H9 (cell line): Measurements from ENCODE around the gene CYTIP. TPM values are rescaled to one million over a fixed set of nuclear protein-coding genes. Genes with fewer than 3 reads are reported as not detected.

Experiments
- DNase-seq: peaks from one replicate; pipeline ENCODE4 v3.0.0-alpha.2; 2017
- H2AFZ ChIP-seq: one replicate; pipeline ENCODE4 v1.6.1; 2013; ENCODE audit warnings: mild to moderate bottlenecking, low read length, control low read depth, moderate library complexity
- H2AK5ac ChIP-seq: 2 replicates; pipeline ENCODE4 v1.6.1; 2013; ENCODE audit warnings: low read length, control low read depth, mixed read lengths; ENCODE audit not compliant: insufficient read length
- H2BK120ac ChIP-seq: one replicate; pipeline ENCODE4 v1.6.1; 2013; ENCODE audit warnings: low read depth, mild to moderate bottlenecking, low read length, control low read depth, inconsistent platforms; ENCODE audit not compliant: poor library complexity, severe bottlenecking
- H2BK12ac ChIP-seq: 2 replicates; pipeline ENCODE4 v1.6.1; 2013; ENCODE audit warnings: low read length, control low read depth, mixed read lengths, low read depth; ENCODE audit not compliant: insufficient read length
- H2BK15ac ChIP-seq: 2 replicates; pipeline ENCODE4 v1.6.1; 2013; ENCODE audit warnings: low read depth, low read length, control low read depth
- H2BK20ac ChIP-seq: one replicate; pipeline ENCODE4 v1.6.1; 2013; ENCODE audit warnings: low read depth, mild to moderate bottlenecking, low read length, control low read depth, inconsistent platforms; ENCODE audit not compliant: poor library complexity, severe bottlenecking
- H2BK5ac ChIP-seq: 2 replicates; pipeline ENCODE4 v1.6.1; 2013; ENCODE audit warnings: low read length, control low read depth, mixed read lengths; ENCODE audit not compliant: insufficient read length
- H3K14ac ChIP-seq: 2 replicates; pipeline ENCODE4 v1.6.1; 2013; ENCODE audit warnings: low read length, control low read depth; ENCODE audit not compliant: insufficient read depth
- H3K18ac ChIP-seq: 2 replicates; pipeline ENCODE4 v1.6.1; 2013; ENCODE audit warnings: low read depth, mild to moderate bottlenecking, mixed read lengths, low read length, control low read depth; ENCODE audit not compliant: insufficient read length
- H3K23ac ChIP-seq: 2 replicates; pipeline ENCODE4 v1.6.1; 2013; ENCODE audit warnings: low read length, control low read depth, mixed read lengths, low read depth; ENCODE audit not compliant: insufficient read length
- H3K23me2 ChIP-seq: 2 replicates; pipeline ENCODE4 v1.6.1; 2013; ENCODE audit warnings: low read depth, mild to moderate bottlenecking, mixed read lengths, low read length, control low read depth; ENCODE audit not compliant: insufficient read length, poor library complexity, severe bottlenecking
- H3K27ac ChIP-seq: 2 replicates; pipeline ENCODE4 v1.5.1; 2013; ENCODE audit warnings: low read length, control low read depth, mixed read lengths, low read depth; ENCODE audit not compliant: insufficient read length
- H3K27me3 ChIP-seq: 2 replicates; pipeline ENCODE4 v1.6.1; 2013; ENCODE audit warnings: low read length, control low read depth, inconsistent platforms; ENCODE audit not compliant: insufficient read depth
- H3K4ac ChIP-seq: 2 replicates; pipeline ENCODE4 v1.6.1; 2013; ENCODE audit warnings: low read depth, mild to moderate bottlenecking, control low read depth, inconsistent platforms, low read length, moderate library complexity
- H3K4me1 ChIP-seq: 2 replicates; pipeline ENCODE4 v1.6.1; 2013; ENCODE audit warnings: low read length, control low read depth, inconsistent platforms; ENCODE audit not compliant: insufficient read depth
- H3K4me2 ChIP-seq: 2 replicates; pipeline ENCODE4 v1.6.1; 2013; ENCODE audit warnings: low read length, control low read depth, mixed read lengths; ENCODE audit not compliant: insufficient read length, insufficient read depth
- H3K56ac ChIP-seq: 2 replicates; pipeline ENCODE4 v1.6.1; 2013; ENCODE audit warnings: low read depth, mild to moderate bottlenecking, mixed read lengths, low read length, control low read depth; ENCODE audit not compliant: insufficient read length
- H3K79me1 ChIP-seq: 2 replicates; pipeline ENCODE4 v1.6.1; 2013; ENCODE audit warnings: low read depth, mild to moderate bottlenecking, moderate library complexity, low read length, control low read depth, inconsistent platforms; ENCODE audit not compliant: insufficient read depth, poor library complexity, severe bottlenecking
- H3K79me2 ChIP-seq: 2 replicates; pipeline ENCODE4 v1.6.1; 2013; ENCODE audit warnings: low read length, control low read depth, inconsistent platforms; ENCODE audit not compliant: insufficient read depth
- H3K9ac ChIP-seq: 2 replicates; pipeline ENCODE4 v1.6.1; 2013; ENCODE audit warnings: low read length, control low read depth, mixed read lengths; ENCODE audit not compliant: insufficient read length; ENCODE audit errors: extremely low read depth
- H3K9me3 ChIP-seq: one replicate; pipeline ENCODE4 v1.6.1; 2013; ENCODE audit warnings: low read depth, low read length, inconsistent platforms; ENCODE audit not compliant: control insufficient read depth
- H3T11ph ChIP-seq: one replicate; pipeline ENCODE4 v1.6.1; 2013; ENCODE audit warnings: mild to moderate bottlenecking, low read length, control low read depth, inconsistent platforms
- H4K20me1 ChIP-seq: one replicate; pipeline ENCODE4 v1.6.1; 2013; ENCODE audit not compliant: control insufficient read depth, insufficient read length, insufficient read depth
- H4K5ac ChIP-seq: 2 replicates; pipeline ENCODE4 v1.6.1; 2013; ENCODE audit warnings: low read depth, mild to moderate bottlenecking, mixed read lengths, low read length, control low read depth; ENCODE audit not compliant: insufficient read length
- H4K8ac ChIP-seq: replicated peaks from 2 replicates; pipeline ENCODE4 v1.6.1; 2013; ENCODE audit warnings: low read length, control low read depth, mixed read lengths, low read depth; ENCODE audit not compliant: insufficient read length
- H4K91ac ChIP-seq: 2 replicates; pipeline ENCODE4 v1.6.1; 2013; ENCODE audit warnings: low read depth, mild to moderate bottlenecking, moderate library complexity, mixed read lengths, low read length, control low read depth; ENCODE audit not compliant: insufficient read length
- H3K27ac Mint-ChIP-seq, 3 experiments: 2 replicates in 2 of 3; 3 replicates in 1 of 3; pipeline ENCODE4 v1.8.0; 2020 to 2021; ENCODE audit warnings: mixed read lengths in 3 of 3, mild to moderate bottlenecking in 1 of 3, moderate library complexity in 1 of 3
- H3K27me3 Mint-ChIP-seq: 2 replicates; pipeline ENCODE4 v1.8.0; 2021; ENCODE audit warnings: low read depth, mild to moderate bottlenecking, moderate library complexity, mixed read lengths
- H3K36me3 Mint-ChIP-seq, 3 experiments: 2 replicates in 2 of 3; 3 replicates in 1 of 3; pipeline ENCODE4 v1.8.0; 2020 to 2021; ENCODE audit warnings: low read depth in 3 of 3, mixed read lengths in 3 of 3; ENCODE audit not compliant: insufficient read depth in 1 of 3
- H3K4me1 Mint-ChIP-seq, 2 experiments: 2 replicates each; pipeline ENCODE4 v1.8.0; 2020; ENCODE audit warnings: mixed read lengths in 2 of 2
- H3K4me3 Mint-ChIP-seq, 2 experiments: 2 replicates in 1 of 2; 3 replicates in 1 of 2; pipeline ENCODE4 v1.8.0; 2020 to 2021; ENCODE audit warnings: mild to moderate bottlenecking in 2 of 2, mixed read lengths in 2 of 2, moderate library complexity in 1 of 2
- H3K9me3 Mint-ChIP-seq, 2 experiments: 2 replicates in 1 of 2; 3 replicates in 1 of 2; pipeline ENCODE4 v1.8.0; 2020; ENCODE audit warnings: mild to moderate bottlenecking in 2 of 2, mixed read lengths in 2 of 2, moderate library complexity in 1 of 2
- WGBS: extraction: QIAGEN DNeasy Blood & Tissue Kit; methylation state at CpG from one replicate; pipeline ENCODE4 v1.1.7; 2013; ENCODE audit warnings: missing lambda C conversion rate, low lambda C conversion rate, mixed read lengths; ENCODE audit not compliant: insufficient read length; ENCODE audit errors: extremely low coverage; 5-methylcytosine and 5-hydroxymethylcytosine counted together
- total RNA-seq: library from RNA; stranded (reverse); gene quantifications from 2 replicates; pipeline ENCODE4 v1.2.1, GENCODE V29; 2021
- TF ChIP-seq, protein P1 (sequence below): fragments of 200-600 bp; sonication (generic); conservative IDR thresholded peaks from 3 replicates; pipeline ENCODE4 v1.8.0; 2021; ENCODE audit warnings: antibody characterized with exemption, mild to moderate bottlenecking

Gene CYTIP
- total RNA-seq, 1 experiment from 2014 or later: 0.28 TPM

- Histone ChIP-seq H4K8ac (no peak overlapping the region), H3K23ac (no peak overlapping the region), H2BK120ac (no peak overlapping the region), H2BK5ac (no peak overlapping the region), H3T11ph (no peak overlapping the region), H3K18ac (no peak overlapping the region), H3K79me2 (no peaks in the 10 kb centered on the region), H3K4ac (no peak overlapping the region), H2BK12ac (no peak overlapping the region), H2AK5ac (no peak overlapping the region), H3K4me1 (no peaks in the 10 kb centered on the region), H3K14ac (no peak overlapping the region), H2AFZ (no peak overlapping the region), H3K23me2 (no peaks in the 10 kb centered on the region), H3K4me2 (no peak overlapping the region), H2BK15ac (no peak overlapping the region), H4K20me1 (no peaks in the 10 kb centered on the region), H2BK20ac (no peak overlapping the region), H3K27ac (no peak overlapping the region), H4K5ac (no peak overlapping the region), H3K27me3 (no peaks in the 10 kb centered on the region), H3K56ac (no peak overlapping the region), H3K9me3 (no peaks in the 10 kb centered on the region), H3K9ac (no peak overlapping the region), H4K91ac (no peak overlapping the region), H3K79me1 (no peaks in the 10 kb centered on the region)
- no peaks in the 10 kb centered on the region for H3K9me3 Mint-ChIP-seq
- H3K27ac Mint-ChIP-seq: no peak overlapping the region
- H3K4me3 Mint-ChIP-seq: no peak overlapping the region
- WGBS: no CpG with 5 or more reads among the region's 4 CpGs
- TF ChIP-seq, protein P1, sequence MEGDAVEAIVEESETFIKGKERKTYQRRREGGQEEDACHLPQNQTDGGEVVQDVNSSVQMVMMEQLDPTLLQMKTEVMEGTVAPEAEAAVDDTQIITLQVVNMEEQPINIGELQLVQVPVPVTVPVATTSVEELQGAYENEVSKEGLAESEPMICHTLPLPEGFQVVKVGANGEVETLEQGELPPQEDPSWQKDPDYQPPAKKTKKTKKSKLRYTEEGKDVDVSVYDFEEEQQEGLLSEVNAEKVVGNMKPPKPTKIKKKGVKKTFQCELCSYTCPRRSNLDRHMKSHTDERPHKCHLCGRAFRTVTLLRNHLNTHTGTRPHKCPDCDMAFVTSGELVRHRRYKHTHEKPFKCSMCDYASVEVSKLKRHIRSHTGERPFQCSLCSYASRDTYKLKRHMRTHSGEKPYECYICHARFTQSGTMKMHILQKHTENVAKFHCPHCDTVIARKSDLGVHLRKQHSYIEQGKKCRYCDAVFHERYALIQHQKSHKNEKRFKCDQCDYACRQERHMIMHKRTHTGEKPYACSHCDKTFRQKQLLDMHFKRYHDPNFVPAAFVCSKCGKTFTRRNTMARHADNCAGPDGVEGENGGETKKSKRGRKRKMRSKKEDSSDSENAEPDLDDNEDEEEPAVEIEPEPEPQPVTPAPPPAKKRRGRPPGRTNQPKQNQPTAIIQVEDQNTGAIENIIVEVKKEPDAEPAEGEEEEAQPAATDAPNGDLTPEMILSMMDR: no peak
- DNase-seq: no peak
- H3K36me3 Mint-ChIP-seq: no peaks in the 10 kb centered on the region
- H3K4me1 Mint-ChIP-seq: no peaks in the 10 kb centered on the region
- no peaks in the 10 kb centered on the region for H3K27me3 Mint-ChIP-seq
These were observed 25.6 kb downstream of the CYTIP start for GRCh38 chr2:157418239-157418641.
